Body of pancreas (tissue), 4 donors: ENCODE data around the gene PEX14. TPM values are rescaled to one million over a fixed set of nuclear protein-coding genes. Genes with fewer than 3 reads are reported as not detected.

Experiments
- ATAC-seq: fragments of 150-250 bp; one replicate; pipeline ENCODE4 v1.9.1; 2016
- DNase-seq, 4 donors: peaks; one replicate each; pipeline ENCODE4 v3.0.0-alpha.2; 2019
- H3K27ac ChIP-seq, 4 donors: fragments of 200-600 bp; sonication (generic); 1 replicate in 3 of 4; 2 replicates in 1 of 4; pipeline versions ENCODE4 v1.5.1 to v1.6.1; 2016 to 2019; ENCODE audit warnings: mild to moderate bottlenecking in 1 of 4, mixed read lengths in 1 of 4, moderate library complexity in 1 of 4
- H3K27me3 ChIP-seq, 2 donors: fragments of 200-600 bp; sonication (generic); one replicate each; pipeline ENCODE4 v1.6.0; 2016; ENCODE audit warnings: mild to moderate bottlenecking in 1 of 2
- H3K36me3 ChIP-seq, 2 donors: fragments of 200-600 bp; sonication (generic); replicated peaks in 1 of 2; 2 replicates each; pipeline ENCODE4 v1.5.1; 2016; ENCODE audit warnings: low read depth in 2 of 2; ENCODE audit not compliant: insufficient read depth in 1 of 2
- H3K4me1 ChIP-seq: fragments of 200-600 bp; sonication (generic); one replicate; pipeline ENCODE4 v1.6.0; 2016
- H3K4me3 ChIP-seq, 2 donors: fragments of 200-600 bp; sonication (generic); 1 replicate in 1 of 2; 2 replicates in 1 of 2; pipeline ENCODE4 v1.5.1; 2016 to 2019
- H3K9me3 ChIP-seq, 3 donors: fragments of 200-600 bp; sonication (generic); 1 replicate in 2 of 3; 2 replicates in 1 of 3; pipeline ENCODE4 v1.5.1; 2016
- CTCF ChIP-seq, 7 experiments: fragments of 450-650 bp in 4 of 7; fragments of 200-600 bp in 3 of 7; sonication (generic) in 3 of 7; IDR thresholded peaks; one replicate each; pipeline ENCODE4 v1.5.1; 2016 to 2019; ENCODE audit warnings: antibody characterized with exemption in 7 of 7
- POLR2A ChIP-seq, 3 donors: fragments of 450-650 bp; IDR thresholded peaks; one replicate each; pipeline ENCODE4 v1.6.1; 2016; ENCODE audit warnings: antibody characterized with exemption in 3 of 3, mild to moderate bottlenecking in 2 of 3
- WGBS, 2 donors: methylation state at CpG; one replicate each; pipeline ENCODE4 v1.1.5; 2017; 5-methylcytosine and 5-hydroxymethylcytosine counted together
- intact Hi-C: fragments of 100-400 bp; cut with DNase I; formaldehyde crosslinking; loops from one replicate; pipeline ENCODE4 v1.15.1; 2023
- total RNA-seq, 2 donors: library from RNA; depleted of rRNA; stranded (reverse); fragments of >200 nt; gene quantifications; one replicate each; pipeline ENCODE4 v1.1.0, GENCODE V29; 2016

The PEX14 gene
- total RNA-seq, 2 donors from 2014 or later: 8.6 to 8.8 TPM

GRCh38 chr1:10629816-10630571, 155.2 kb downstream of the PEX14 start:
- intact Hi-C loops: no loop called here
- no peaks in the 10 kb centered on the region for H3K27me3 ChIP-seq
- peaks cover 0 to 2% of the 10 kb centered on the region in 2 donors for H3K36me3 ChIP-seq
- ATAC-seq (no peak), DNase-seq (no peak)
- no peaks in the 10 kb centered on the region for H3K9me3 ChIP-seq
- H3K4me3 ChIP-seq: no peak overlapping the region
- H3K4me1 ChIP-seq: peaks cover 31% of the 10 kb centered on the region
- 95 to 96% methylated on average over 32 to 36 of the region's 36 CpGs for WGBS, 2 donors
- TF ChIP-seq CTCF (IDR thresholded peaks at IDR 0.05) (no peak), POLR2A (IDR thresholded peaks at IDR 0.05) (no peak)
- no peak overlapping the region for H3K27ac ChIP-seq

- WGBS, 2 donors: 92 to 94% methylated on average over 11 to 13 of the region's 13 CpGs
- Histone ChIP-seq H3K27me3 (no peaks in the 10 kb centered on the region), H3K9me3 (no peaks in the 10 kb centered on the region), H3K4me1 (peaks cover 31% of the 10 kb centered on the region), H3K27ac (no peak overlapping the region), H3K36me3 (peaks cover 0 to 2% of the 10 kb centered on the region in 2 donors), H3K4me3 (no peak overlapping the region)
- DNase-seq (peak in 1 of 4 donors; percentile 6), ATAC-seq (no peak)
- intact Hi-C loops: no loop called here
- TF ChIP-seq POLR2A (IDR thresholded peaks at IDR 0.05) (no peak), CTCF (IDR thresholded peaks at IDR 0.05) (no peak)
These were observed 155.9 kb downstream of the PEX14 start for GRCh38 chr1:10630661-10631120.

GRCh38 chr1:10631121-10631810, 156.5 kb downstream of the PEX14 start:
- Histone ChIP-seq H3K27me3 (no peaks in the 10 kb centered on the region), H3K4me1 (peaks cover 31% of the 10 kb centered on the region), H3K27ac (peak overlapping the region in 1 of 4 donors; percentile 40), H3K9me3 (no peaks in the 10 kb centered on the region), H3K36me3 (peaks cover 0 to 2% of the 10 kb centered on the region in 2 donors), H3K4me3 (no peak overlapping the region)
- intact Hi-C loops: no loop called here
- DNase-seq (peak in 1 of 4 donors; percentile 9), ATAC-seq (no peak)
- TF ChIP-seq CTCF (IDR thresholded peaks at IDR 0.05) (no peak), POLR2A (IDR thresholded peaks at IDR 0.05) (no peak)
- 80 to 88% methylated on average over 14 to 17 of the region's 20 CpGs for WGBS, 2 donors

GRCh38 chr1:10631811-10632593, 157.3 kb downstream of the PEX14 start:
- Histone ChIP-seq H3K4me3 (no peak overlapping the region), H3K4me1 (peaks cover 29% of the 10 kb centered on the region), H3K27me3 (no peaks in the 10 kb centered on the region), H3K27ac (peak overlapping the region in 1 of 4 donors; percentile 40), H3K36me3 (peaks cover 0 to 2% of the 10 kb centered on the region in 2 donors), H3K9me3 (no peaks in the 10 kb centered on the region)
- intact Hi-C loops: no loop called here
- DNase-seq (peak in 1 of 4 donors; percentile 45), ATAC-seq (no peak)
- peak in 1 of 7 experiments; percentile 1 for TF ChIP-seq CTCF (IDR thresholded peaks at IDR 0.05)
- TF ChIP-seq POLR2A (IDR thresholded peaks at IDR 0.05): no peak
- 69 to 90% methylated on average over 8 to 13 of the region's 14 CpGs for whole genome bisulfite sequencing, 2 donors
